H1 (cell line): ENCODE results near the gene HS6ST2. TPM values are rescaled to one million over a fixed set of nuclear protein-coding genes. Genes with fewer than 3 reads are reported as not detected.
A peak's percentile ranks its signal among the peaks of the same experiment; 100 is the strongest.

ENCODE experiments used
- ASH2L ChIP-seq: fragments of 200-600, 300-600 bp; sonication (generic); IDR thresholded peaks from one replicate; pipeline ENCODE4 v1.7.1; 2017; ENCODE audit warnings: low read length
- CBX5 ChIP-seq: fragments of 300-800, 300-1000 bp; sonication (generic); IDR thresholded peaks from 2 replicates; pipeline ENCODE4 v1.7.1; 2016; ENCODE audit warnings: antibody characterized with exemption, low read length, low read depth
- CEBPB ChIP-seq: IDR thresholded peaks from 2 replicates; pipeline ENCODE4 v1.6.1; 2012; ENCODE audit warnings: low read depth, low read length
- E2F6 ChIP-seq: IDR thresholded peaks from 2 replicates; pipeline ENCODE4 v1.6.1; 2012; ENCODE audit warnings: inconsistent platforms
- EZH2 ChIP-seq: fragments of 200-600 bp; sonication (generic); IDR thresholded peaks from 2 replicates; pipeline ENCODE4 v1.7.1; 2012; ENCODE audit warnings: low read depth, mild to moderate bottlenecking, moderate library complexity, low read length, inconsistent platforms; ENCODE audit not compliant: severe bottlenecking
- PHF8 ChIP-seq: fragments of 200-600 bp; sonication (generic); conservative IDR thresholded peaks from 2 replicates; pipeline ENCODE4 v1.7.1; 2012; ENCODE audit warnings: low read depth, mild to moderate bottlenecking, inconsistent platforms, low read length, moderate library complexity
- POU5F1 ChIP-seq: IDR thresholded peaks from 2 replicates; pipeline ENCODE4 v1.6.1; 2011; ENCODE audit warnings: low read depth, mild to moderate bottlenecking, low read length, moderate library complexity
- RBBP5 ChIP-seq: IDR thresholded peaks from 2 replicates; pipeline ENCODE4 v1.7.1; 2012; ENCODE audit warnings: low read depth, mild to moderate bottlenecking, inconsistent platforms, low read length, moderate library complexity, borderline replicate concordance
- SIN3A ChIP-seq, 2 experiments: IDR thresholded peaks in 1 of 2; conservative IDR thresholded peaks in 1 of 2; 2 replicates each; pipeline ENCODE4 v1.6.1; 2011 to 2012; ENCODE audit warnings: low read length in 2 of 2, improper control_type of control experiment in 1 of 2, low read depth in 1 of 2, mild to moderate bottlenecking in 1 of 2
- polyA plus RNA-seq, 7 experiments: library from polyadenylated mRNA; depleted of rRNA in 3 of 7; stranded (reverse) in 5 of 7; unstranded in 2 of 7; fragments of >200 nt in 5 of 7; fragments of 200-250 nt in 2 of 7; gene quantifications; 1 replicate in 5 of 7; 2 replicates in 1 of 7; 4 replicates in 1 of 7; pipeline versions ENCODE4 v1.2.1 to v1.2.3, GENCODE V29; 2011 to 2013; ENCODE audit warnings: missing spikeins in 2 of 7, mixed read lengths in 2 of 7
- total RNA-seq: library from RNA; stranded (reverse); fragmentation: NEBNext Ultra II Directional; extraction: Animal tissue kit (Norgen Biotek cat#: 25700); gene quantifications from 2 replicates; pipeline ENCODE4 v1.2.1, GENCODE V29; 2021
- TF ChIP-seq, protein P1 (sequence below): fragments of 300-600 bp; sonication (generic); IDR thresholded peaks from 2 replicates; pipeline ENCODE4 v1.7.1; 2012; ENCODE audit warnings: low read length, moderate library complexity, mild to moderate bottlenecking, inconsistent platforms; ENCODE audit not compliant: insufficient replicate concordance

The HS6ST2 gene
- total and polyA plus RNA-seq, 2 of the 8 experiments (the other 6 are each of a cell fraction or from before 2014, with no cell fraction given) = 3.9 TPM

DNA sequence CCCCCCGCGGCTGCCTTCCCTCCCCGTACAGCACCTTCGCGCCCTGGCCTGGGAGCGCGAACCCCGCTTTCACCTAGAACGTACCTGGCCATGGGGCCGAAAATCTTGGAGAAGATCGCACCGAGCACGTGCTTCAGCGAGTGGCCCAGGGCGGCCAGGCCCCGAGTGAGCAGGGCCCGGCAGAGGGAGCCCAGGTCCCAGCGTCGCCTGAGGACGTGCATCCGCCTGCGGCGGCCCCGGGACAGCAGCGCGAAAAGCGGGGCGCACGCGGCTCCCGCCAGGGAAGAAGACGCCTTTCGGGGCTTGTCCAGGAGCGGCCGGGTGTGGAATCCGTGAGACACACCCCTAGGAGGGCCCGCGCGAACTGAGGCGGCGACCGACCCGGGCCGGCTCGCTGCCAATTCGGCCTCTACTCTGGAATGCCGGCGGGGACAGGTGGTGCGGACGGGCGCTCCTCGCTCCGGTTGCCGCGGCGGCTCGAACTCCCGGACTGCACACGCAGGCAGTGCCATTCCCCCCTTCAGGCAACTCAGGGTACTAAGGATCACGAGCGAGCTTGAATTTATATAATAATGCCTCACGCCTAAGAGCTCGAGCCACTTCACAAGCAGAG lies at the start of gene HS6ST2 (continued):
- TF ChIP-seq PHF8 (no peak), CEBPB (no peak), EZH2 (peak; percentile 66), SIN3A (conservative IDR thresholded peaks at IDR 0.05 in 1 of 2, IDR thresholded peaks at IDR 0.05 in 1 of 2; ENCODE audit: low read depth in 1 of 2, low read length in 2 of 2) (no peak), E2F6 (peak; percentile 93), POU5F1 (no peak), RBBP5 (peak; percentile 17; the same call in 1 of the 2 replicates), CBX5 (no peak), ASH2L (no peak)
- TF ChIP-seq, protein P1, sequence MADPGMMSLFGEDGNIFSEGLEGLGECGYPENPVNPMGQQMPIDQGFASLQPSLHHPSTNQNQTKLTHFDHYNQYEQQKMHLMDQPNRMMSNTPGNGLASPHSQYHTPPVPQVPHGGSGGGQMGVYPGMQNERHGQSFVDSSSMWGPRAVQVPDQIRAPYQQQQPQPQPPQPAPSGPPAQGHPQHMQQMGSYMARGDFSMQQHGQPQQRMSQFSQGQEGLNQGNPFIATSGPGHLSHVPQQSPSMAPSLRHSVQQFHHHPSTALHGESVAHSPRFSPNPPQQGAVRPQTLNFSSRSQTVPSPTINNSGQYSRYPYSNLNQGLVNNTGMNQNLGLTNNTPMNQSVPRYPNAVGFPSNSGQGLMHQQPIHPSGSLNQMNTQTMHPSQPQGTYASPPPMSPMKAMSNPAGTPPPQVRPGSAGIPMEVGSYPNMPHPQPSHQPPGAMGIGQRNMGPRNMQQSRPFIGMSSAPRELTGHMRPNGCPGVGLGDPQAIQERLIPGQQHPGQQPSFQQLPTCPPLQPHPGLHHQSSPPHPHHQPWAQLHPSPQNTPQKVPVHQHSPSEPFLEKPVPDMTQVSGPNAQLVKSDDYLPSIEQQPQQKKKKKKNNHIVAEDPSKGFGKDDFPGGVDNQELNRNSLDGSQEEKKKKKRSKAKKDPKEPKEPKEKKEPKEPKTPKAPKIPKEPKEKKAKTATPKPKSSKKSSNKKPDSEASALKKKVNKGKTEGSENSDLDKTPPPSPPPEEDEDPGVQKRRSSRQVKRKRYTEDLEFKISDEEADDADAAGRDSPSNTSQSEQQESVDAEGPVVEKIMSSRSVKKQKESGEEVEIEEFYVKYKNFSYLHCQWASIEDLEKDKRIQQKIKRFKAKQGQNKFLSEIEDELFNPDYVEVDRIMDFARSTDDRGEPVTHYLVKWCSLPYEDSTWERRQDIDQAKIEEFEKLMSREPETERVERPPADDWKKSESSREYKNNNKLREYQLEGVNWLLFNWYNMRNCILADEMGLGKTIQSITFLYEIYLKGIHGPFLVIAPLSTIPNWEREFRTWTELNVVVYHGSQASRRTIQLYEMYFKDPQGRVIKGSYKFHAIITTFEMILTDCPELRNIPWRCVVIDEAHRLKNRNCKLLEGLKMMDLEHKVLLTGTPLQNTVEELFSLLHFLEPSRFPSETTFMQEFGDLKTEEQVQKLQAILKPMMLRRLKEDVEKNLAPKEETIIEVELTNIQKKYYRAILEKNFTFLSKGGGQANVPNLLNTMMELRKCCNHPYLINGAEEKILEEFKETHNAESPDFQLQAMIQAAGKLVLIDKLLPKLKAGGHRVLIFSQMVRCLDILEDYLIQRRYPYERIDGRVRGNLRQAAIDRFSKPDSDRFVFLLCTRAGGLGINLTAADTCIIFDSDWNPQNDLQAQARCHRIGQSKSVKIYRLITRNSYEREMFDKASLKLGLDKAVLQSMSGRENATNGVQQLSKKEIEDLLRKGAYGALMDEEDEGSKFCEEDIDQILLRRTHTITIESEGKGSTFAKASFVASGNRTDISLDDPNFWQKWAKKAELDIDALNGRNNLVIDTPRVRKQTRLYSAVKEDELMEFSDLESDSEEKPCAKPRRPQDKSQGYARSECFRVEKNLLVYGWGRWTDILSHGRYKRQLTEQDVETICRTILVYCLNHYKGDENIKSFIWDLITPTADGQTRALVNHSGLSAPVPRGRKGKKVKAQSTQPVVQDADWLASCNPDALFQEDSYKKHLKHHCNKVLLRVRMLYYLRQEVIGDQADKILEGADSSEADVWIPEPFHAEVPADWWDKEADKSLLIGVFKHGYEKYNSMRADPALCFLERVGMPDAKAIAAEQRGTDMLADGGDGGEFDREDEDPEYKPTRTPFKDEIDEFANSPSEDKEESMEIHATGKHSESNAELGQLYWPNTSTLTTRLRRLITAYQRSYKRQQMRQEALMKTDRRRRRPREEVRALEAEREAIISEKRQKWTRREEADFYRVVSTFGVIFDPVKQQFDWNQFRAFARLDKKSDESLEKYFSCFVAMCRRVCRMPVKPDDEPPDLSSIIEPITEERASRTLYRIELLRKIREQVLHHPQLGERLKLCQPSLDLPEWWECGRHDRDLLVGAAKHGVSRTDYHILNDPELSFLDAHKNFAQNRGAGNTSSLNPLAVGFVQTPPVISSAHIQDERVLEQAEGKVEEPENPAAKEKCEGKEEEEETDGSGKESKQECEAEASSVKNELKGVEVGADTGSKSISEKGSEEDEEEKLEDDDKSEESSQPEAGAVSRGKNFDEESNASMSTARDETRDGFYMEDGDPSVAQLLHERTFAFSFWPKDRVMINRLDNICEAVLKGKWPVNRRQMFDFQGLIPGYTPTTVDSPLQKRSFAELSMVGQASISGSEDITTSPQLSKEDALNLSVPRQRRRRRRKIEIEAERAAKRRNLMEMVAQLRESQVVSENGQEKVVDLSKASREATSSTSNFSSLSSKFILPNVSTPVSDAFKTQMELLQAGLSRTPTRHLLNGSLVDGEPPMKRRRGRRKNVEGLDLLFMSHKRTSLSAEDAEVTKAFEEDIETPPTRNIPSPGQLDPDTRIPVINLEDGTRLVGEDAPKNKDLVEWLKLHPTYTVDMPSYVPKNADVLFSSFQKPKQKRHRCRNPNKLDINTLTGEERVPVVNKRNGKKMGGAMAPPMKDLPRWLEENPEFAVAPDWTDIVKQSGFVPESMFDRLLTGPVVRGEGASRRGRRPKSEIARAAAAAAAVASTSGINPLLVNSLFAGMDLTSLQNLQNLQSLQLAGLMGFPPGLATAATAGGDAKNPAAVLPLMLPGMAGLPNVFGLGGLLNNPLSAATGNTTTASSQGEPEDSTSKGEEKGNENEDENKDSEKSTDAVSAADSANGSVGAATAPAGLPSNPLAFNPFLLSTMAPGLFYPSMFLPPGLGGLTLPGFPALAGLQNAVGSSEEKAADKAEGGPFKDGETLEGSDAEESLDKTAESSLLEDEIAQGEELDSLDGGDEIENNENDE = no peak
